Measurements from ENCODE around the gene OTUD7B. TPM values are rescaled to one million over a fixed set of nuclear protein-coding genes. Genes with fewer than 3 reads are reported as not detected.

The OTUD7B gene
- total RNA-seq, 4 donors from 2014 or later: 9.7 to 44.9 (median 28.8) TPM

DNA sequence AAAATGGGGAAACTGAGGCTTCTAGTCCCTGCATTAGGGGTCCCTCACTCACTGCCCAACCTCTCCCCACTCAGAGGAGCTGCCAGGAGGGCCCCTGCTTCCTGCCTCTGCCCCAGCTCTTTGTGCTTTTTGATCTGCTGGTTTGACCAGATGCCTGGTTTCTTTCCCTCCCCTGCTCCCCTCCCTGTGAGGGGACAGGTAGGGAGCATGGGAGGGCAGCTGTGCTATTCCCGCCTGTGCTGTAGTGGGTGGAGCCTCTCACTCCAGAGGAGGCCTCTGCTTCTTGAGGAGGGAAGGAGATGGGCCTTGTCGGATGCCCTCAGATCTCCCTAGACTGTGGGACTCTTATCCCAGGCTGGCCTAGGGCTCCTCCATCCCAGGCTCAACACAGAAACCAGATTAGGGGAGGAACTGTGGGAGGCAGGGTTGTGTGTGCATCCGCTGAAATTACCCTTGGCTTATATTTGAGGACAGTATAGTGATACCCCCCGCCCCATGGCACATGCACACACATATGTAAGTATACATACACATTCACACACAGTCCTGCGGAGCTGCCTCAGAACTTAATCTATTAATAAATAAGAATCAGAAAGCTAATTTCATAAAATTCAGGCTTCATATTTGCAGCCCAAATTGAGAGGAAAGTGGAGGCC lies 106.6 kb downstream of the OTUD7B start:
- Histone ChIP-seq H3K36me3 (no peaks in the 10 kb centered on the region), H3K27me3 (no peaks in the 10 kb centered on the region), H3K4me1 (no peaks in the 10 kb centered on the region), H3K9me3 (no peaks in the 10 kb centered on the region), H3K4me3 (no peak overlapping the region), H3K27ac (no peak overlapping the region)
- intact Hi-C loops (cut with DNase I; ENCODE audit: low total_unique reads): no loop called here
- no peak for DNase-seq
- no peak for TF ChIP-seq POLR2A (IDR thresholded peaks at IDR 0.05)
- TF ChIP-seq, protein P1, sequence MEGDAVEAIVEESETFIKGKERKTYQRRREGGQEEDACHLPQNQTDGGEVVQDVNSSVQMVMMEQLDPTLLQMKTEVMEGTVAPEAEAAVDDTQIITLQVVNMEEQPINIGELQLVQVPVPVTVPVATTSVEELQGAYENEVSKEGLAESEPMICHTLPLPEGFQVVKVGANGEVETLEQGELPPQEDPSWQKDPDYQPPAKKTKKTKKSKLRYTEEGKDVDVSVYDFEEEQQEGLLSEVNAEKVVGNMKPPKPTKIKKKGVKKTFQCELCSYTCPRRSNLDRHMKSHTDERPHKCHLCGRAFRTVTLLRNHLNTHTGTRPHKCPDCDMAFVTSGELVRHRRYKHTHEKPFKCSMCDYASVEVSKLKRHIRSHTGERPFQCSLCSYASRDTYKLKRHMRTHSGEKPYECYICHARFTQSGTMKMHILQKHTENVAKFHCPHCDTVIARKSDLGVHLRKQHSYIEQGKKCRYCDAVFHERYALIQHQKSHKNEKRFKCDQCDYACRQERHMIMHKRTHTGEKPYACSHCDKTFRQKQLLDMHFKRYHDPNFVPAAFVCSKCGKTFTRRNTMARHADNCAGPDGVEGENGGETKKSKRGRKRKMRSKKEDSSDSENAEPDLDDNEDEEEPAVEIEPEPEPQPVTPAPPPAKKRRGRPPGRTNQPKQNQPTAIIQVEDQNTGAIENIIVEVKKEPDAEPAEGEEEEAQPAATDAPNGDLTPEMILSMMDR (IDR thresholded peaks at IDR 0.05): no peak

DNA sequence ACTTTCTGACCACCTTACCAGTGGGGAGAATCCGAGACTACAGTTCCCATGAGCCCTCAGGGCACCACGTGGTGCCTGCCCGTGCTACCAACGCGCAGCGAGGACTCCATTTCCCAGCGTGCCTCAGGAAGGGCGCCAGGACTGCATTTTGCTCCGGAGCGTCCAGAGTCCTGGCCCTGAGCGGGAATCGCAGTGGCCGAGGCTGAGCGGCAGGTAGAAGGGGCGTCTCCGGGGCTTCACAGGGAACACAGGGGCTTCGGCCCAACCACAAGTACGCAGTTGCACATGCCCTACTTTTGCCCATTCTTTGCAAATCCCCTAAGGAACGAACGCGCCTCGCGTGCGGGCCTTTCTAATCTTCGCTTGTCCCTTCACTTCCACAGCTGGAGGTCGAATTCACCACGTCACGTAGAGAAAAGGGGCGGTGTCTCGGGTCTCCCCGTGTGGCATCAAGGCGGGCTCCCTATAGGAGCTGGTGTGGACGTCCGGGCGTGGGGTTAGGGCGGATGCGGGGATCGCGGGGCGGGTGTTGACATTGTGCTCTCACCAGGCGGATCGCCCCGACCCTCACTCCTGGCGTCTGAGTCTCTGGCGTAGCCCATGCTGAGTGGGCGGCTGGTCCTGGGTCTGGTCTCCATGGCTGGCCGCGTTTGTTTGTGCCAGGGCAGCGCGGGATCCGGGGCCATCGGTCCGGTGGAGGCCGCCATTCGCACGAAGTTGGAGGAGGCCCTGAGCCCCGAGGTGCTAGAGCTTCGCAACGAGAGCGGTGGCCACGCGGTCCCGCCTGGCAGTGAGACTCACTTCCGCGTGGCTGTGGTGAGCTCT lies 110.9 kb downstream of the OTUD7B start, which contains the start of gene BOLA1:
Gene BOLA1 (plus strand): TSS at position 109 of the 825 bp plus-strand sequence. CDS start 492 bp downstream, at position 601.
- Histone ChIP-seq H3K9me3 (no peaks in the 10 kb centered on the region), H3K27me3 (no peaks in the 10 kb centered on the region), H3K36me3 (no peaks in the 10 kb centered on the region), H3K4me1 (no peaks in the 10 kb centered on the region), H3K27ac (peak within 1 kb of the TSS; percentile 88 to 89), H3K4me3 (peak within 1 kb of the TSS; percentile 52 to 54)
- intact Hi-C loops (cut with DNase I; ENCODE audit: low total_unique reads): no loop called here
- DNase-seq: peak; percentile 93 to 95
- TF ChIP-seq POLR2A (IDR thresholded peaks at IDR 0.05): peak; percentile 89 to 94
- TF ChIP-seq, protein P1 (IDR thresholded peaks at IDR 0.05): peak in 2 of 4 experiments; percentile 18 to 31

DNA sequence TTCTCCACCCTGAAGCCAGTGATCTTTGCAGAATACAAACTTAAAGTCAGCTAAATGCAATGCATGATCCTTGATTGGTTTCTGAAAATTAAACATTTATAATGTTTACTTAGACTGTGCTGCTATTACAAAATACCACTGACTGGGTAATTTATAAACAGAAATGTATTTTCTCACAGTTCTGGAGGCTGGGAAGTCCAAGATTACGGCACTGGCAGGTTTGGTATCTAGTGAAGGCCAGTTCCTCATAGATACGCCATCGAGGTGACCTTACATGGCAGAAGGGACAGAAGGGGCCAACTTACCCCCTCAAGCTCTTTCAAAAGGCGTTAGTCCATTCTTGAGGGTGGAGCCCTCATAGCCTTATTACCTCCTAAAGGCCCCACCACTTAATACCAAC lies 114.0 kb downstream of the OTUD7B start:
- intact Hi-C loops (cut with DNase I; ENCODE audit: low total_unique reads): no loop called here

DNA sequence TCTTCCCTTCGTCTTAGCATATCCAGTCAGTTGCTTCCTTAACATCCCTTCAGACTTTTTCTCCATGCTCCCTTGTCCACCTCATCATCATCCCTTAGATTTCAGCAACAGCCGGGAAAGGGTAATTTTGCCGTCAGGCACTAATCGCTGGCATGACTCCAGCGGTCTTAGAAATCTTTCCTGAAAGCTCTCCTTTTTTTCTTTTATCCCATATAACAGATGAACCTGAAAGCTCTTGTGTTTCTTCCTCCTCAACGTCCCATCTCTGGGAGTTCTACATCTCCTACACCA lies 121.6 kb downstream of the OTUD7B start:
- intact Hi-C loops (cut with DNase I; ENCODE audit: low total_unique reads): no loop called here
- H3K27me3 ChIP-seq: no peaks in the 10 kb centered on the region
- TF ChIP-seq, protein P1 (IDR thresholded peaks at IDR 0.05): no peak
- TF ChIP-seq POLR2A (IDR thresholded peaks at IDR 0.05): no peak
- H3K4me1 ChIP-seq: peaks cover 0 to 9% of the 10 kb centered on the region in 2 donors
- peak overlapping the region; percentile 72 to 90 for H3K4me3 ChIP-seq
- DNase-seq: peak; percentile 53 to 68
- no peaks in the 10 kb centered on the region for H3K36me3 ChIP-seq
- no peaks in the 10 kb centered on the region for H3K9me3 ChIP-seq
- peak overlapping the region; percentile 99 to 100 for H3K27ac ChIP-seq

More for the DNA sequence above, 114.0 kb downstream of the OTUD7B start:
- no peak for TF ChIP-seq POLR2A (IDR thresholded peaks at IDR 0.05)
- TF ChIP-seq, protein P1 (IDR thresholded peaks at IDR 0.05): no peak
- Histone ChIP-seq H3K27ac (no peak overlapping the region), H3K4me3 (no peak overlapping the region), H3K9me3 (no peaks in the 10 kb centered on the region), H3K27me3 (no peaks in the 10 kb centered on the region), H3K36me3 (no peaks in the 10 kb centered on the region), H3K4me1 (no peaks in the 10 kb centered on the region)
- no peak for DNase-seq
